ENCODE data around the gene SLC36A3.
A peak's percentile ranks its signal among the peaks of the same experiment; 100 is the strongest.

The SLC36A3 gene

GRCh38 chr5:151298063-151298855, 5.3 kb downstream of the SLC36A3 start:
- DNase-seq: no peak

- DNase-seq: no peak
Observed at GRCh38 chr5:151296974-151297373, 6.6 kb downstream of the SLC36A3 start.

GRCh38 chr5:151296478-151296830, 7.1 kb downstream of the SLC36A3 start:
- DNase-seq: no peak

- DNase-seq: no peak
Observed at GRCh38 chr5:151295791-151296477, 7.6 kb downstream of the SLC36A3 start.

- no peak for DNase-seq
Observed at GRCh38 chr5:151295138-151295537, 8.4 kb downstream of the SLC36A3 start.

GRCh38 chr5:151293624-151294023, 9.9 kb downstream of the SLC36A3 start:
- DNase-seq: no peak

GRCh38 chr5:151288180-151288579, 15.4 kb downstream of the SLC36A3 start:
- no peak for DNase-seq

GRCh38 chr5:151286246-151286645, 17.3 kb downstream of the SLC36A3 start:
- no peak for DNase-seq

GRCh38 chr5:151285683-151286082, 17.9 kb downstream of the SLC36A3 start:
- no peak for DNase-seq

GRCh38 chr5:151284392-151284967, 19.1 kb downstream of the SLC36A3 start:
- DNase-seq: no peak

- no peak for DNase-seq
Observed at GRCh38 chr5:151283120-151283825, 20.3 kb downstream of the SLC36A3 start.

GRCh38 chr5:151281001-151281639, 22.4 kb downstream of the SLC36A3 start:
- DNase-seq: no peak

GRCh38 chr5:151280443-151280842, 23.1 kb downstream of the SLC36A3 start:
- DNase-seq: no peak

GRCh38 chr5:151278845-151279244, 24.7 kb downstream of the SLC36A3 start:
- no peak for DNase-seq

GRCh38 chr5:151275803-151276202, 27.8 kb downstream of the SLC36A3 start:
- DNase-seq: no peak

- no peak for DNase-seq
Observed at GRCh38 chr5:151274666-151275065, 28.9 kb downstream of the SLC36A3 start.

GRCh38 chr5:151271336-151271735, 32.2 kb downstream of the SLC36A3 start:
- DNase-seq: no peak

GRCh38 chr5:151270599-151270998, 33.0 kb downstream of the SLC36A3 start:
- DNase-seq: no peak

GRCh38 chr5:151267491-151268260, 35.9 kb downstream of the SLC36A3 start:
- DNase-seq: no peak

GRCh38 chr5:151264113-151264512, 39.5 kb downstream of the SLC36A3 start:
- peak; percentile 29 for DNase-seq

GRCh38 chr5:151262532-151262931, 41.0 kb downstream of the SLC36A3 start:
- no peak for DNase-seq

- DNase-seq: no peak
Observed at GRCh38 chr5:151259931-151260330, 43.6 kb downstream of the SLC36A3 start.
